GM06990 (cell line): ENCODE data around the gene KLHL12.

ENCODE experiments used
- DNase-seq: peaks from one replicate; pipeline ENCODE4 v3.0.0-alpha.2; 2011; ENCODE audit not compliant: insufficient read length; ENCODE audit errors: extremely low read depth
- H3K27me3 ChIP-seq: replicated peaks from 2 replicates; pipeline ENCODE4 v1.6.0; 2011; ENCODE audit warnings: low read length; ENCODE audit not compliant: control insufficient read depth, insufficient read depth
- H3K36me3 ChIP-seq: 2 replicates; pipeline ENCODE4 v1.5.1; 2011; ENCODE audit warnings: low read length; ENCODE audit not compliant: control insufficient read depth, insufficient read depth
- H3K4me3 ChIP-seq: replicated peaks from 2 replicates; pipeline ENCODE4 v1.5.1; 2011; ENCODE audit warnings: low read depth, mild to moderate bottlenecking, control low read depth, low read length
- CTCF ChIP-seq: IDR thresholded peaks from 2 replicates; pipeline ENCODE4 v1.5.1; 2011; ENCODE audit warnings: low read length, control low read depth, mild to moderate bottlenecking, inconsistent platforms; ENCODE audit not compliant: insufficient read depth, poor library complexity, severe bottlenecking

Gene KLHL12

GRCh38 chr1:202890392-202890791, 36.6 kb downstream of the KLHL12 start:
- Histone ChIP-seq H3K36me3 (peaks cover 4% of the 10 kb centered on the region; the same call in 1 of the 2 replicates), H3K4me3 (no peak overlapping the region), H3K27me3 (no peaks in the 10 kb centered on the region)
- TF ChIP-seq CTCF: no peak
- DNase-seq: no peak

DNA sequence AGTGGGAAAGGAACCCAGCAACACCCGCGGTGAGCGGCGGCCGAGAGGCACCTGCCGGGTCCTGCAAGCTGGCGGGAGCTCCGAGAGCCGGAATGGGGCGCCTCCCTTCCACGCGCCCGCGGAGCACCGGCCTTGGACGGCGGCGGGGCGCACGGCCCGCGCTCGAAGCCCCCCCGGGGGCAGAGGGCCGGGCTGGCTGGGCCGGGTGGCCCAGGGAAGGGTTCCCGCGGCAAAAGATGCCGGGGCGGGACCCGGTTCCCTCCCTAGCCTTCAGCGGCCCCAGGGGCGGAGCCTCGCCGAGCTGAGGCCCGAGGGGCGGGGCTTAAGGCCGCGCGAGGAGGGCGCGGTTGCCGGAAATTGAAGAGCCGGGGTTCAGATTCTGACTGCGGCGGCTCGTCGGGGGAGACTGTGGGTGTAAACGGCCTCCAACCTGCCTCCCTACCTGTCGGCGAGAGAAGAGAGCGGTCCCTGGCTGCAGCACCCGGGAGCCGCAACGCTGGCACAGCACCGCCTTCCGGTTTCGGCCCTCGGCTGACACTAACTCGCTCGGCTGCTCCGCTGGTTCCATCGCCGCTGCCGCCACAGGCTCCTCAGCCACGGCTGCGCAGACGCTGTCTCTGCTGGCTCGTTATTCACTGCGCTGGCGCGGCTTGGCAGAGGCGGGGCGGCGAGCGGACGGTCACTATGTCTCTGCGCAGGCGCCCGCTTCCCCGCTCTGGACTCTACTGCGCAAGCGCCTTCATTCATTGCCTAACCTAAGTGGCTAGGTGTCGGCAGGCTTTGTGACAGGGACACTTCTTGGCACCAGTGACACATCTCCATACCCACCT, 38.3 kb downstream of the KLHL12 start, which contains the start of gene RABIF:
Gene RABIF, minus strand, starts transcription at position 619 of the 830 bp plus-strand sequence. Its CDS starts 51 bp downstream, at position 568.
- DNase-seq: peak; percentile 97
- H3K36me3 ChIP-seq: peaks cover 4% of the 10 kb centered on the region; the same call in 1 of the 2 replicates
- peak within 1 kb of the TSS; percentile 63 for H3K4me3 ChIP-seq
- TF ChIP-seq CTCF: peak; percentile 23
- no peaks in the 10 kb centered on the region for H3K27me3 ChIP-seq

GRCh38 chr1:202888221-202888530, 38.9 kb downstream of the KLHL12 start:
- no peaks in the 10 kb centered on the region for H3K27me3 ChIP-seq
- no peak for DNase-seq
- H3K4me3 ChIP-seq: peak overlapping the region; percentile 63
- peaks cover 4% of the 10 kb centered on the region; the same call in 1 of the 2 replicates for H3K36me3 ChIP-seq
- TF ChIP-seq CTCF: no peak

DNA sequence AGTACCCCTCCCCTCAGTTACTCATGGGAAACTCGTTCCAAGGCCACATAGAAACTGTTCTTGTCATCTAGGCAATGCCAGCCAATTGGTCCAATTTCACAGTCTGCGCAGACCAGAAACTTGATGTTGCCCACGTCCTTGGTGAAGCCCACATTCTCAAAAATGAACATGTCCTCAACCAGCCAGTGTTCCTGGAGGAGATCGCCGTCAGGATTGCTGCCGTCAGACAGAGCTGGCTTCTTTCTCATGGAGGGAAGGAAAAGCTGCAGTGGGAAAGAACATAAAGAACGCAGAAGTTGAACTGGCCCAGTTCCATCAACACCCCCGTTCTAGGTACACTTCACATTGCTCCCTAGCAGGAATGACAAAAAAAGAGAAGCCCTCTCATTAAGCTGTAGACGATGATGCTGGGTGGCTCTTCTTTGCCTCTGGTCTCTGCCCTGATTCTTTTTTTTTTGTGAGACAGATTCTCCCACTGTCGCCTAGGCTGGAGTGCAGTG, 46.0 kb downstream of the KLHL12 start:
- no peak for DNase-seq
- TF ChIP-seq CTCF: no peak
- Histone ChIP-seq H3K36me3 (peaks cover 7% of the 10 kb centered on the region), H3K27me3 (no peaks in the 10 kb centered on the region), H3K4me3 (no peak overlapping the region)

- no peak for TF ChIP-seq CTCF
- no peak for DNase-seq
- H3K4me3 ChIP-seq: no peak overlapping the region
- H3K27me3 ChIP-seq: no peaks in the 10 kb centered on the region
- peaks cover 7% of the 10 kb centered on the region for H3K36me3 ChIP-seq
Observed at GRCh38 chr1:202880062-202880461, 47.0 kb downstream of the KLHL12 start.
